Urinary bladder (tissue), 4 donors: ENCODE measurements around the gene FRAT2. TPM values are rescaled to one million over a fixed set of nuclear protein-coding genes. Genes with fewer than 3 reads are reported as not detected.
A peak's percentile ranks its signal among the peaks of the same experiment; 100 is the strongest.
"Not testable (repeated sequence)": the region's sequence is repeated elsewhere in the genome, so short reads cannot be mapped to it uniquely, and the experiment has no call there.

Experiments
- DNase-seq: peaks from one replicate; pipeline ENCODE4 v3.0.0-alpha.2; 2015; ENCODE audit errors: extremely low spot score
- H3K27ac ChIP-seq: one replicate; pipeline ENCODE4 v1.5.1; 2013; ENCODE audit warnings: low read depth, mild to moderate bottlenecking, moderate library complexity
- H3K36me3 ChIP-seq: one replicate; pipeline ENCODE4 v1.6.1; 2013; ENCODE audit warnings: mild to moderate bottlenecking, moderate library complexity; ENCODE audit not compliant: insufficient read depth
- H3K4me1 ChIP-seq: one replicate; pipeline ENCODE4 v1.6.1; 2013; ENCODE audit warnings: mild to moderate bottlenecking, moderate library complexity; ENCODE audit not compliant: insufficient read depth
- H3K4me3 ChIP-seq: one replicate; pipeline ENCODE4 v1.5.1; 2013; ENCODE audit warnings: low read depth, low read length
- WGBS: extraction: QIAGEN DNeasy Blood & Tissue Kit; methylation state at CpG from one replicate; pipeline ENCODE4 v1.1.7; 2013; 5-methylcytosine and 5-hydroxymethylcytosine counted together
- polyA plus RNA-seq: library from polyadenylated mRNA; stranded (reverse); fragments of 200-250 nt; gene quantifications from one replicate; pipeline ENCODE4 v1.2.3, GENCODE V29; 2013
- total RNA-seq: library from RNA; depleted of rRNA; stranded (reverse); fragments of >200 nt; gene quantifications from one replicate; pipeline ENCODE4 v1.2.3, GENCODE V29; 2014
- donor health status: healthy with polysubstance abuse.
- donor health status: healthy.

FRAT2 gene
- total and polyA plus RNA-seq, 2 donors = 6.2 to 8.7 TPM

DNA sequence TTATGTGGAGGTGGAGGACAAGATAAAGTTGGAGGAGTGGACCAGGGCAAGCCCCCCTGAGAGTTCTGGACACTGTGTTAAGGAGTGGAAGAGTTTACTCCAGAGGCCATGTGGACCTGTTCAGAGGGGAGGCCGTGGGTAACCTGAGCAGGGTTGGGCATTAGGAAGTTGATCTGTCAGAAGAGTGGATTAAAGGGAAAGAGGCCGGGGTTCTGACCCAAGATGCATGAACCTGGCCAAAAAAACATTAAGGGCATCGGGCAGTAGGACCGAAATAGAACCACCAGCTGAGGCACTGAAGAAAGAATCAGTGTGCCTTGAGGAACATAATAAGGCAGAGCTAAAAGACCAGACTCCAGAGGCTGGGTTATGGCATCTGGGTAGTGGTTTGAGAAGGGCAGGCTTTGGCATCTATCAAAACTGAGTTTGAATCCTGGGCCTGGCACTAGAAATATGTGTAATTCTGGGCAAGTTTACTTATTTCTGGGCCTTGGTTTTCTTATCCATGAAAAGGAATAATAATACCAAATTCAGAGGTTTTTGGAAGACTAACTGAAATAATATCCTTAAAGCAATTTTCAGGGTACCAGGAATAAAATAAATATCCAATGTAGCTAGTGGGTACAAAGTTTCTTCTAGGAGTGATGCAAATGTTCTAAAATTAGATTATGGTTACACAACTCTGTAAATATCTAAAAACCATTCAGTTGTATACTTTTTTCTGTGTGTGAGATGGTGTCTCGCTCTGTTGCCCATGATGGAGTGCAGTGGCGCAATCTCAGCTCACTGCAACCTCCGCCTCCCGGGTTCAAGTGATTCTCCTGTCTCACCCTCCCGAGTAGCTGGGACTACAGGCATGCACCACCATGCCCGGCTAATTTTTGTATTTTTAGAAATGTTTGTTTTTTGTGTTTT, 26.4 kb downstream of the FRAT2 start:
- Histone ChIP-seq H3K4me3 (no peak overlapping the region), H3K36me3 (no peaks in the 10 kb centered on the region), H3K4me1 (no peaks in the 10 kb centered on the region), H3K27ac (no peak overlapping the region)
- 79% methylated on average over 10 of the region's 10 CpGs for WGBS
- no peak for DNase-seq

DNA sequence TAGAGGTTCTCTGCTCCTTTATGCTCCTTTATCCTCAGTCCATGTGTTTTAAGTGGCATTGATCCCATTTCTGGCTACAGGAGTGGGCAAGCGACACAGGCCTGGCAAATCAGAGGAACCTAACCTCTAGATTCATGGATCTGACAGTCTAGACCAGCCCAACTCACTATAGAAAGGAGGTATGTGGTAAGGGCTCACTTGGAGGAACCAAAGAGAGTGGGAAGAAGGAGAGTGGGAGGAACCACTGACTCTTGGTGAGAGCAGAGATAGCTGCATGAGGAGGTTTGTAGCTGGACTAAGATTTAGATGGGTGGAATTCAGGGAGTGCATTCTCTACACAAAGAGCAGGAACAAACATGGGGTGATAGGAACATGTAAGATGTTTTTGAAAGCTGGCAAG, 27.1 kb downstream of the FRAT2 start:
- H3K4me3 ChIP-seq = no peak overlapping the region
- H3K27ac ChIP-seq = no peak overlapping the region
- no peaks in the 10 kb centered on the region for H3K4me1 ChIP-seq
- no peaks in the 10 kb centered on the region for H3K36me3 ChIP-seq
- no peak for DNase-seq
- 55% methylated on average over 1 of the region's 1 CpG for WGBS

DNA sequence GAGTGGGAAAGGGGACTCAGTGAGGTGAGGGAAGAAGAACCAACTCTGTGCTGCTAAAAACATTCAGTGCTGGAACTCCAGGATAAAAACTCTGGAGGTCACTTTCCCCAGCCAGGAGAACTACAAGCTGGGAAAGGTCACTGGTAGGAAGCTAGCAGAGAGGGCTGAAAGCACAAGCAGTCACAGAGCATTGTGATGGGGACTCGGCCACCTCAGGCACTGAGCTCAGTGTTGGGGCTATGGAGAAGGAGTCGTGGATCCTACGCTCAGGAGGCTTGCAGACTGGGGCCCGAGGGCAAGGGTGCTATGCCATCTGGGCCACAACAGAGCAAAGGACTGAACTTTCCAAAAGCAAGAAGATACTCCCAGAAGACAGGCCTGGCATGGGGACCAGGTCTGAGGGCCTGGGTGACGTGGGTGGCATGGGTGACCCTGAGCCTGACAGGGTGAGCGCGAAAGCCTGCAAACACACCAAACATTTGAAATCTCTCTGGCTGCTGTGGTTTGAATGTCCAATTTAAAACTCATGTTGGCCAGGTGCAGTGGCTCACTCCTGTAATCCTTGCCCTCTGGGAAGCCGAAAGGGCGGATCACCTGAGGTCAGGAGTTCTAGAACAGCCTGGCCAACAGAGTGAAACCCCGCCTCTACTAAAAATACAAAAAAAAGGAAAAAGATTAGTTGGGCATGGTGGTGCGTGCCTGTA, 32.3 kb downstream of the FRAT2 start:
- H3K36me3 ChIP-seq = no peaks in the 10 kb centered on the region
- no peak for DNase-seq
- 92% methylated on average over 11 of the region's 11 CpGs for WGBS
- no peaks in the 10 kb centered on the region for H3K4me1 ChIP-seq
- no peak overlapping the region for H3K27ac ChIP-seq
- H3K4me3 ChIP-seq = no peak overlapping the region

DNA sequence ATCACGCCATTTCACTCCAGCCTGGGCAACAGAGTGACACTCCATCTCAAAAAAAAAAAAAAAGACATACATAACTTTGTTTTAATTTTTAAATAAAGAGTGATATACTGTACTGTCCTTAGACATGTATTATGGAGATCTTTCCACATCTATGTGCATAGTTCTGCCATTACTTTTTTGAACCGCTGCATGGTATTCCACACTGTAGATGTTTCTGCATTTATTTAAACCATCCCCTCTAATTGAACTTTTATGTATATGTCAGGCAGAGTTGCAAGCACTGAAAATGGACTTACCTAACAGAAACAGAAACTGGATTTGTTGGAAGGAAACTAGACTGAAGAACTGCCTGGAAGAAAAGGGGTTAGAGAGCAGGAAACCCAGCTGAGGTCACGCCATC, 33.5 kb downstream of the FRAT2 start:
- WGBS = 90% methylated on average over 3 of the region's 3 CpGs
- Histone ChIP-seq H3K36me3 (no peaks in the 10 kb centered on the region), H3K4me1 (no peaks in the 10 kb centered on the region), H3K27ac (no peak overlapping the region), H3K4me3 (no peak overlapping the region)
- no peak for DNase-seq

DNA sequence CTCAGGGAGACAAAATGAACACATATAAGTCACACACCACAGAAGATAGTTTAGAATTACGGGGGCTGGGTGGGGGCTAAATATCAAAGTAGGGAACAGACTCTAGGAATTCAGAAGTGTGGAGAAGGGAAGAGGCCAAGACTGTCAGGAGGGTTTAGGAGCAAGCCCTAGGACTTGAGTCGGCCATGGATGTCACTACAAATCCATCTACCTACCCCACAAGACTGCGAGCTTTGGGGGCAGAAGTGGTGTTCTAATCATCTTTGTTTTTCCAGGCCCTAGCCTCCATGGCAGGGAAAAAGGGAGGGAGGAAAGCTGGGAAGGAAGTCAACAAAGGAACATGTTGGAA, 36.3 kb downstream of the FRAT2 start:
- 52% methylated on average over 3 of the region's 3 CpGs for WGBS

DNA sequence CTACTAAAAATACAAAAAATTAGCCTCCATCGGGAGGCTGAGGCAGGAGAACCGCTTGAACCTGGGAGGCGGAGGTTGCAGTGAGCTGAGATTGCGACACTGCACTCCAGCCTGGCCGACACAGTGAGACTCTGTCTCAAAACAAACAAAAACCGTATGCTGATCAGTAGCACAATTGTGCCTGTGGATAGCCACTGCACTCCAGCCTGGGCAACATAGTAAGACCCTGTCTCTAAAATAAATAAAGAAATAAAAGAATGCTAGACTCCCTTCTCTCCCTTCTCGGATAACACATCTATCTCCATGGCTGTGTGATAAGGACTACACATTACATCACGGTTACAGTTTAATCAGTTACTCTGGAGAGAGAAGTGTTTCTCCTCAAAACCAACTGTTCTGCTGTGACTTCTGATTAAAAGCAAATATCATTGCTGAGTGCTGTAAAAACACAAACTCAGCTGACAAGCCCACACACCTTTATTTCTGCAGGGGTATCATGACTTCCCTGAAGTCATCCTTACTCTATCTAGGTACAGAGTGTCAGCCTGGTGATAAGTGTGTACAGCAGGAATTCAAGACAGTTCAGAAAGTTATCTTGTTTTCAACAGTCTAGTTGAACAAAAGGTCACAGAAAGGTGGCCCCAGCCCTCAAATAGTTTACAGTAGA, 36.8 kb downstream of the FRAT2 start:
- DNase-seq = no peak
- Histone ChIP-seq H3K36me3 (no peaks in the 10 kb centered on the region), H3K4me3 (no peak overlapping the region), H3K27ac (no peak overlapping the region), H3K4me1 (no peaks in the 10 kb centered on the region)
- 73% methylated on average over 8 of the region's 8 CpGs for WGBS

More for the DNA sequence above, 36.3 kb downstream of the FRAT2 start:
- no peak overlapping the region for H3K4me3 ChIP-seq
- H3K27ac ChIP-seq = no peak overlapping the region
- no peak for DNase-seq
- no peaks in the 10 kb centered on the region for H3K36me3 ChIP-seq
- no peaks in the 10 kb centered on the region for H3K4me1 ChIP-seq

DNA sequence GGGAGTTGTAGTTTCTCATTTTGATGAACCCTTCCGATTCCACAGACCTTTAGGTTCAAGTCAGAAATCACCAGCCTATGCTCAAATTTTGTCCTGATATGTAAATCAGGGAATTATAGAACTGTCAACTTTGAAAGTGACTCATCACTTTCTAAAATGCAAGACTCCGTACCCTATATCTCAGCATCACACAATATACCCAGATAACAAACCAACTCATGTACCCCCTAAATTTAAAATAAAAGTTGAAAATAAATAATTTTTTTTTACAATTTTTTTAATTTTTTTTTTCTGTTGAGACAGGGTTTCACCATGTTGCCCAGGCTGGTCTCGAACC, 41.7 kb downstream of the FRAT2 start:
- Histone ChIP-seq H3K27ac (no peak overlapping the region), H3K4me3 (no peak overlapping the region), H3K4me1 (no peaks in the 10 kb centered on the region), H3K36me3 (no peaks in the 10 kb centered on the region)
- DNase-seq = no peak
- 59% methylated on average over 3 of the region's 3 CpGs for WGBS

DNA sequence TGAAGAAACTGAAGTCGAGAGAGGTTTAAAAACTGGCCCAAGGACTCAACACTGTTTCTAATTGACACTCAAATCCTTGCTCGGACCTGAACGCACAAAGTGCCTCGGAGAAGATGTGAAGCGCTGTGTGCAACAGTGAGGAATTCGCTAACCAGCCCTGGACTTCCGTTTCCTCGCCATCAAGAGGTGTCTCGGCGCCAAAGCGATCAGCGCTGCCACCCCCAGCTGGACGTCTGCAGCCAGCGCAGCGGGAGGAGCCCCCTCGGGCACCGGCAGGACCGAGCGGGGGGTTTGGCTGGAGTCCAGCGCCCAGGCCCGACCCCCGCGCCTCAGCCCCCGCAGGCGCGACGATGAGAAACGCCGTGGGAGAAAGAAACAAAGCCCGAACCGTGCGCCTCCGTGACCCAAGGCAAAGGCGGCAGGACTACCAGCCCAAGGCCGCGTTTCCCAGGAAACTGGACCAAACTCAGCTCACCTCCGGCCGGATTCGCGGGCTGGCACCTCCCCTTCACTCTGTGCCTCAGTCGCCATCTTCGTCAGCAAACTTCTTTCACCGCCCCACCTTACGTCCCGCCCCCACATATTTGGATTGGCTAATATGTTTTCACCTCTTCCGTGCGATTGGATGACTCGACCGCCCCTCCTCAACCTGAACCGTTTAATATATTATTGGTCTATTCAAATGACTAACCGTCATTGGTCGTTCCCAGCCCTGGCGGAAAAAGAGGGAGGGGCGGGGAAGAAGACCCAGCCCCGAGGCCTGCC, 42.2 kb downstream of the FRAT2 start, which contains the start of gene ARHGAP19:
TSS of gene ARHGAP19 (minus strand) at position 541 of the 765 bp plus-strand sequence. CDS start at position 531, 10 bp downstream.
- H3K36me3 ChIP-seq = no peaks in the 10 kb centered on the region
- peak within 1 kb of the TSS; percentile 90 for H3K27ac ChIP-seq
- no peaks in the 10 kb centered on the region for H3K4me1 ChIP-seq
- under 1% methylated on average over 55 of the region's 55 CpGs for WGBS
- H3K4me3 ChIP-seq = peak within 1 kb of the TSS; percentile 65
- peak; percentile 99 for DNase-seq

DNA sequence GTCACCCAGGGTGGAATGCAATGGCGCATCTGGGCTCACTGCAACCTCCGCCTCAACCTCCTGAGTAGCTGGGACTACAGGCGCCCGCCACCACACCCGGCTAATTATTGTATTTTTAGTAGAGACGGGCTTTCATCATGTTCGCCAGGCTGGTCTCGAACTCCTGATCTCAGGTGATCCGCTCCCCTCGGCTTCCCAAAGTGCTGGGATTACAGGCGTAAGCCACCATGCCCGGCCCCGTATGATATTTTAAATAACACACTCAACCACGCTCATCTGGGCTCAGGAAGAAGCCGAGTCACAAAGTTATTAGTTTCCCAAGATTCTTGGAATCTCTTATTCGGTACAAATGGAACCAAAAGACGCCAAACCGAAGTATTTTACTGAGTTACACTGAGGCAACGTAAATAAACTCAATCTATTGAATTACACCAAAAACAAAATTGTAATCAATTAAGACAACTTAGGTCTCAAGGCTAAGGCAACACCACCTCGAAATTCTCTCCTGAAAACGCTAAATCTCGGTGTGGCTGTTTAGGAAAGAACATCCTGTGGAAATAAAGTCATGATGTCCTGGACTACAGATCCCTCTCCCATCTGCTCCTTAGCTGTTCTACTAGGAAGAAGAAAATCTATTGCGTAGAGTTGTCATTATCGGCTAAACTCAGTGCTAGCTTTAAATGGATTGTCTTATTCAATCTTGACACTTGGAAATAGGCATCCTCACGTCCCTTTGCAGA, 43.0 kb downstream of the FRAT2 start:
- Histone ChIP-seq H3K36me3 (no peaks in the 10 kb centered on the region), H3K4me1 (no peaks in the 10 kb centered on the region), H3K4me3 (peak overlapping the region; percentile 65), H3K27ac (peak overlapping the region; percentile 90)
- no peak for DNase-seq
- WGBS = 44% methylated on average over 25 of the region's 25 CpGs

DNA sequence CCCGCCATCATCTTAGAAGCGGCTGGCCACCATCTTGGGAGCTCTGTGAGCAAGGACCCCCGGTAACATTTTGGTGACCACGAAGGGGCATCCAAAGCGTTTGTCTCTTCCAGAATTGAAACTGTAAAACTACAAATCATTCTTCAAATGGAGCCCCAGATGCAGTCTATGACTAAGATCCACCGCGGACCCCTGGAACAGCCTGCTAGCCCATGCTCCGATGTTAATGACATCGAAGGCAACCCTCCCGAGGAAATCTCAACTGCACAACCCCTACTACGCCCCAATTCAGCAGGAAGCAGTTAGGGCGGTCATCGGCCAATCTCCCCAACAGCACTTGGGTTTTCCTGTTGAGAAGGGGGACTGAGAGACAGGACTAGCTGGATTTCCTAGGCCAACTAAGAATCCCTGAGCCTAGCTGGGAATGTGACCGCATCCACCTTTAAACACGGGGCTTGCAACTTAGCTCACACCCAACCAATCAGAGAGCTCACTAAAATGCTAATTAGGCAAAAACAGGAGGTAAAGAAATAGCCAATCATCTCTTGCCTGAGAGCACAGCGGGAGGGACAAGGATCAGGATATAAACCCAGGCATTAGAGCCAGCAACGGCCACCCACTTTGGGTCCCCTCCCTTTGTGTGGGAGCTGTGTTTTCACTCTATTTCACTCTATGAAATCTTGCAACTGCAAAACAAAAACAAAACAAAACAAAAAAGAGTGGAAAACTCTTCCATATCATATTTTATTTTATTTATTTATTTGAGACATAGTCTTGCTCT, 43.8 kb downstream of the FRAT2 start:
- not testable (repeated sequence) for DNase-seq, H3K27ac ChIP-seq, H3K4me3 ChIP-seq, H3K36me3 ChIP-seq, H3K4me1 ChIP-seq
- WGBS = 90% methylated on average over 17 of the region's 17 CpGs

DNA sequence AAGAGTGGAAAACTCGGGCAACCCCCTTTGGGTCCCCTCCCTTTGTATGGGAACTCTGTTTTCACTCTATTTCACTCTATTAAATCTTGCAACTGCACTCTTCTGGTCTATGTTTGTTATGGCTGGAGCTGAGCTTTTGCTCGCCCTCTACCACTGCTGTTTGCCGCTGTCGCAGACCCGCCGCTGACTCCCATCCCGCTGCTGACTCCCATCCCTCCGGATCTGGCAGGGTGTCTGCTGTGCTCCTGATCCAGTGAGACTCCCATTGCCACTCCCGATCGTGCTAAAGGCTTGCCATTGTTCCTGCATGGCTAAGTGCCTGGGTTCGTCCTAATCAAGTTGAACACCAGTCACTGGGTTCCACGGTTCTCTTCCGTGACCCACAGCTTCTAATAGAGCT, 44.5 kb downstream of the FRAT2 start:
- not testable (repeated sequence) for H3K4me1 ChIP-seq, H3K36me3 ChIP-seq, DNase-seq, H3K27ac ChIP-seq, H3K4me3 ChIP-seq
- 91% methylated on average over 13 of the region's 13 CpGs for WGBS
